ENCODE data around the gene PAPPA2. TPM values are rescaled to one million over a fixed set of nuclear protein-coding genes. Genes with fewer than 3 reads are reported as not detected.

The PAPPA2 gene
- total and polyA plus RNA-seq, 2 of the 4 experiments (the other 2 are of a cell fraction): 0.10 to 0.18 TPM

- Histone ChIP-seq H4K5ac (ENCODE audit: low read depth, low read length) (no peak overlapping the region), H2BK120ac (ENCODE audit: low read depth, low read length) (no peak overlapping the region), H3K4ac (ENCODE audit: low read depth, low read length) (no peak overlapping the region), H2AK9ac (replicated peaks; ENCODE audit: low read depth, low read length, poor library complexity) (no peak overlapping the region), H3K4me1 (ENCODE audit: control insufficient read depth, insufficient read depth, low read length) (no peaks in the 10 kb centered on the region), H3K27ac (ENCODE audit: insufficient read depth, low read length) (no peak overlapping the region), H3K27me3 (ENCODE audit: control insufficient read depth, insufficient read depth, low read length) (no peaks in the 10 kb centered on the region), H3K9me1 (ENCODE audit: insufficient read depth, low read length) (no peaks in the 10 kb centered on the region), H3K4me3 (ENCODE audit: insufficient read depth, low read depth, low read length) (no peak overlapping the region), H3K23ac (ENCODE audit: low read depth, low read length) (no peak overlapping the region), H3K9me3 (ENCODE audit: control insufficient read depth, insufficient read depth, low read length) (no peaks in the 10 kb centered on the region), H4K91ac (ENCODE audit: insufficient read depth, low read depth, low read length) (no peak overlapping the region), H3K14ac (replicated peaks; ENCODE audit: low read depth, low read length) (no peak overlapping the region), H4K8ac (ENCODE audit: low read depth in 2 of 2, low read length in 2 of 2) (no peak overlapping the region), H4K20me1 (ENCODE audit: insufficient read depth, low read length) (no peaks in the 10 kb centered on the region), H3K4me2 (ENCODE audit: low read depth, low read length) (no peak overlapping the region), H3K18ac (ENCODE audit: low read depth, low read length) (no peak overlapping the region), H3K79me1 (ENCODE audit: low read depth in 1 of 2, low read length in 2 of 2) (no peaks in the 10 kb centered on the region), H3K36me3 (ENCODE audit: control insufficient read depth, insufficient read depth, low read length) (no peaks in the 10 kb centered on the region), H2BK20ac (ENCODE audit: low read depth, low read length) (no peak overlapping the region), H3K9ac (ENCODE audit: low read depth, low read length) (no peak overlapping the region), H2BK15ac (ENCODE audit: low read depth, low read length) (no peak overlapping the region), H2AK5ac (ENCODE audit: low read depth, low read length) (no peak overlapping the region), H2BK5ac (ENCODE audit: low read depth, low read length, poor library complexity, severe bottlenecking) (no peak overlapping the region), H2AFZ (replicated peaks; ENCODE audit: low read length, poor library complexity) (no peak overlapping the region), H3K56ac (ENCODE audit: extremely low read depth, insufficient read depth, low read length) (no peak overlapping the region)
- ATAC-seq (ENCODE audit: low read depth) (no peak), DNase-seq (no peak)
- WGBS, 2 experiments (ENCODE audit: extremely low coverage in 2 of 2, insufficient read length in 1 of 2): 0% methylated on average over 1 of the region's 4 CpGs; no CpG with 5 or more reads in 1 of the 2 experiments
- in situ Hi-C loops (cut with MboI; ENCODE audit: low sequenced_read_pairs) (no loop called here), intact Hi-C loops (cut with micrococcal nuclease) (no loop called here), dilution Hi-C loops (cut with HindIII; ENCODE audit: low sequenced_read_pairs, unreplicated experiment) (no loop called here)
- CTCF ChIA-PET: no interaction called here
- POLR2A ChIA-PET (ENCODE audit: unreplicated experiment): no interaction called here
- no peak for TF ChIP-seq SMC3 (IDR thresholded peaks at IDR 0.05; ENCODE audit: low read depth, low read length)
- TF ChIP-seq NFE2L2 (IDR thresholded peaks at IDR 0.05; ENCODE audit: low read depth, low read length): no peak
- no peak for TF ChIP-seq MAZ (IDR thresholded peaks at IDR 0.05; ENCODE audit: borderline replicate concordance, low read depth, low read length)
- no peak for TF ChIP-seq RAD21 (IDR thresholded peaks at IDR 0.05; ENCODE audit: low read length)
- TF ChIP-seq ELK1 (IDR thresholded peaks at IDR 0.05; ENCODE audit: borderline replicate concordance, low read depth, low read length): no peak
- TF ChIP-seq USF2 (IDR thresholded peaks at IDR 0.05; ENCODE audit: low read depth, low read length): no peak
- no peak for TF ChIP-seq POLR2A (IDR thresholded peaks at IDR 0.05; ENCODE audit: low read depth, low read length)
- no peak for TF ChIP-seq MAFK (IDR thresholded peaks at IDR 0.05; ENCODE audit: low read depth, low read length)
- TF ChIP-seq CEBPB (IDR thresholded peaks at IDR 0.05; ENCODE audit: low read depth, low read length): no peak
- BruUV-seq (replicated peaks): no TSS peak
These were observed 256.5 kb downstream of the PAPPA2 start for GRCh38 chr1:176719447-176719846.
